Calu3 (cell line): ENCODE data around the gene MPND. TPM values are rescaled to one million over a fixed set of nuclear protein-coding genes. Genes with fewer than 3 reads are reported as not detected.

Source experiments
- BruUV-seq: library from RNA; stranded (reverse); fragments of 400-500 nt; replicated peaks from 2 replicates; lab custom pipeline; 2021; lab: Mats Ljungman, UMichigan
- CTCF ChIA-PET: fragments of 300-600 bp; sonication (Branson Sonifier 250); formaldehyde crosslinking; loops from one replicate; lab custom pipeline; 2022; ENCODE audit warnings: antibody characterized with exemption; lab: Charles Lee
- DNase-seq: peaks from one replicate; pipeline ENCODE4 v3.0.0; 2022
- H3K27ac Mint-ChIP-seq: one replicate; pipeline ENCODE4 v1.8.0; 2022; ENCODE audit warnings: mixed read lengths; ENCODE audit not compliant: unreplicated experiment
- H3K27me3 Mint-ChIP-seq: one replicate; pipeline ENCODE4 v1.8.0; 2022; ENCODE audit warnings: mixed read lengths; ENCODE audit not compliant: unreplicated experiment
- H3K36me3 Mint-ChIP-seq: one replicate; pipeline ENCODE4 v1.8.0; 2022; ENCODE audit warnings: mild to moderate bottlenecking, moderate library complexity, mixed read lengths; ENCODE audit not compliant: insufficient read depth, unreplicated experiment
- H3K4me1 Mint-ChIP-seq: one replicate; pipeline ENCODE4 v1.8.0; 2022; ENCODE audit warnings: mild to moderate bottlenecking, low read depth, mixed read lengths; ENCODE audit not compliant: unreplicated experiment
- H3K4me3 Mint-ChIP-seq: one replicate; pipeline ENCODE4 v1.8.0; 2022; ENCODE audit warnings: mild to moderate bottlenecking, low read depth, moderate library complexity, mixed read lengths; ENCODE audit not compliant: unreplicated experiment
- H3K9me3 Mint-ChIP-seq: one replicate; pipeline ENCODE4 v1.8.0; 2022; ENCODE audit warnings: low read depth, mixed read lengths; ENCODE audit not compliant: unreplicated experiment
- CTCF ChIP-seq: fragments of 200-600 bp; IDR thresholded peaks from one replicate; pipeline ENCODE4 v1.8.0; 2022; ENCODE audit warnings: antibody characterized with exemption; ENCODE audit not compliant: unreplicated experiment
- intact Hi-C: fragments of 100-400 bp; cut with micrococcal nuclease; formaldehyde crosslinking; loops from one replicate; pipeline ENCODE4 v1.10.0; 2022; ENCODE audit not compliant: unreplicated experiment
- total RNA-seq: library from RNA; stranded (reverse); gene quantifications from 2 replicates; pipeline ENCODE4 v1.2.3, GENCODE V29; 2022

Gene MPND
- total RNA-seq, 1 experiment from 2014 or later, result 21.1 TPM

GRCh38 chr19:4323692-4324091, 19.7 kb upstream of the MPND start:
- DNase-seq, result no peak
- H3K27me3 Mint-ChIP-seq, result peaks cover 20% of the 10 kb centered on the region
- BruUV-seq, result no TSS peak
- intact Hi-C loops, result no loop called here
- no peak for TF ChIP-seq CTCF
- CTCF ChIA-PET, result no interaction called here
- no peaks in the 10 kb centered on the region for H3K4me1 Mint-ChIP-seq
- peaks cover 7% of the 10 kb centered on the region for H3K9me3 Mint-ChIP-seq
- no peak overlapping the region for H3K27ac Mint-ChIP-seq
- H3K36me3 Mint-ChIP-seq, result peaks cover 4% of the 10 kb centered on the region
- no peak overlapping the region for H3K4me3 Mint-ChIP-seq

GRCh38 chr19:4324228-4324627, 19.1 kb upstream of the MPND start:
- BruUV-seq, result no TSS peak
- no peak for TF ChIP-seq CTCF
- Mint-ChIP-seq H3K4me1 (no peaks in the 10 kb centered on the region), H3K27ac (no peak overlapping the region), H3K9me3 (peaks cover 7% of the 10 kb centered on the region), H3K36me3 (peaks cover 4% of the 10 kb centered on the region), H3K27me3 (peaks cover 15% of the 10 kb centered on the region), H3K4me3 (no peak overlapping the region)
- CTCF ChIA-PET, result no interaction called here
- intact Hi-C loops, result no loop called here
- no peak for DNase-seq

- intact Hi-C loops, result no loop called here
- Mint-ChIP-seq H3K27ac (no peak overlapping the region), H3K4me3 (no peak overlapping the region), H3K4me1 (no peaks in the 10 kb centered on the region), H3K9me3 (no peaks in the 10 kb centered on the region), H3K36me3 (peaks cover 4% of the 10 kb centered on the region), H3K27me3 (no peaks in the 10 kb centered on the region)
- no TSS peak for BruUV-seq
- DNase-seq, result no peak
- TF ChIP-seq CTCF, result no peak
- CTCF ChIA-PET, result no interaction called here
Measured at GRCh38 chr19:4326215-4326836, 17.0 kb upstream of the MPND start.

- TF ChIP-seq CTCF, result no peak
- Mint-ChIP-seq H3K9me3 (no peaks in the 10 kb centered on the region), H3K27ac (no peak overlapping the region), H3K36me3 (peaks cover 4% of the 10 kb centered on the region), H3K4me1 (no peaks in the 10 kb centered on the region), H3K4me3 (no peak overlapping the region), H3K27me3 (no peaks in the 10 kb centered on the region)
- DNase-seq, result no peak
- CTCF ChIA-PET, result no interaction called here
- intact Hi-C loops, result no loop called here
- no TSS peak for BruUV-seq
Measured at GRCh38 chr19:4326837-4327251, 16.5 kb upstream of the MPND start.
